ENCODE results near the gene AHI1.

The AHI1 gene

GRCh38 chr6:135475292-135475886 is 22.2 kb downstream of the AHI1 start:
- no peak for DNase-seq
- intact Hi-C loops (cut with DNase I), result no loop called here

- no peak for DNase-seq
- intact Hi-C loops (cut with DNase I), result no loop called here
Measured at GRCh38 chr6:135474362-135474761, 23.2 kb downstream of the AHI1 start.

GRCh38 chr6:135465903-135466302 is 31.6 kb downstream of the AHI1 start:
- DNase-seq, result no peak
- intact Hi-C loops (cut with DNase I), result no loop called here

- intact Hi-C loops (cut with DNase I), result no loop called here
- no peak for DNase-seq
Measured at GRCh38 chr6:135465307-135465706, 32.2 kb downstream of the AHI1 start.

- no peak for DNase-seq
- intact Hi-C loops (cut with DNase I), result no loop called here
Measured at GRCh38 chr6:135464634-135465033, 32.9 kb downstream of the AHI1 start.

GRCh38 chr6:135461208-135461607 is 36.3 kb downstream of the AHI1 start:
- no peak for DNase-seq
- intact Hi-C loops (cut with DNase I), result no loop called here

- no peak for DNase-seq
- intact Hi-C loops (cut with DNase I), result no loop called here
Measured at GRCh38 chr6:135458051-135458450, 39.5 kb downstream of the AHI1 start.

GRCh38 chr6:135451617-135452190 is 45.8 kb downstream of the AHI1 start:
- intact Hi-C loops (cut with DNase I), result no loop called here
- peak in 1 of 42 donors; percentile 6 for DNase-seq

GRCh38 chr6:135449246-135449645 is 48.3 kb downstream of the AHI1 start:
- intact Hi-C loops (cut with DNase I), result no loop called here
- no peak for DNase-seq

- intact Hi-C loops (cut with DNase I), result no loop called here
Measured at GRCh38 chr6:135440087-135440792, 57.3 kb downstream of the AHI1 start.

GRCh38 chr6:135439549-135439948 is 58.0 kb downstream of the AHI1 start:
- intact Hi-C loops (cut with DNase I), result no loop called here
- no peak for DNase-seq

More at GRCh38 chr6:135440087-135440792, 57.3 kb downstream of the AHI1 start:
- no peak for DNase-seq

GRCh38 chr6:135438907-135439535 is 58.5 kb downstream of the AHI1 start:
- intact Hi-C loops (cut with DNase I), result no loop called here
- DNase-seq, result no peak

GRCh38 chr6:135434991-135435390 is 62.5 kb downstream of the AHI1 start:
- no peak for DNase-seq
- intact Hi-C loops (cut with DNase I), result no loop called here

- intact Hi-C loops (cut with DNase I), result no loop called here
- no peak for DNase-seq
Measured at GRCh38 chr6:135434095-135434494, 63.4 kb downstream of the AHI1 start.

- intact Hi-C loops (cut with DNase I), result no loop called here
- no peak for DNase-seq
Measured at GRCh38 chr6:135428078-135428477, 69.5 kb downstream of the AHI1 start.

- DNase-seq, result no peak
- intact Hi-C loops (cut with DNase I), result no loop called here
Measured at GRCh38 chr6:135426833-135427232, 70.7 kb downstream of the AHI1 start.

GRCh38 chr6:135424385-135424784 is 73.2 kb downstream of the AHI1 start:
- intact Hi-C loops (cut with DNase I), result no loop called here
- DNase-seq, result no peak

- peak in 10 of 42 donors; percentile 2 to 44 (median 17) for DNase-seq
- intact Hi-C loops (cut with DNase I), result no loop called here
Measured at GRCh38 chr6:135423649-135424128, 73.9 kb downstream of the AHI1 start.

- intact Hi-C loops (cut with DNase I), result no loop called here
- DNase-seq, result no peak
Measured at GRCh38 chr6:135419162-135419561, 78.4 kb downstream of the AHI1 start.
